ENCODE data around the gene CHI3L2.

CHI3L2 gene

DNA sequence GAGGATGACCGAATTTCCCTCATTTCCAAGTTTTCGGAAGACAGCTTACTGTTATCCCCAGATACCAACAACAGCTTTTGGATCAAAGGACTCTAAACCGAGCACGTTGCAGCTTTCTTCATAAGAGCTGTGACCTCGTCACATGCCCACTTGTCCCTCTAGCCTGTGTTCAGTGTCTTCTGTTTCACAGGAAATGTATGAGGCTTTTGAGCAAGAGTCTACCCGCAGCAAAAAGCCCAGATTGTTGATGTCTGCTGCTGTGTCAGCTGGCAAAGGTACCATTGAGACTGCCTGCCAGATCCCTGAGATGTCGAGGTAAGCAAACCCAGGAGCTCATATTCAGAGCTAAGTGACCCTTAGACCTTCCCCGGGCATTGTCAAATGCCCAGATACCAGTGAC, 24.1 kb downstream of the CHI3L2 start:
- no peak for DNase-seq (ENCODE audit: low read depth)

DNA sequence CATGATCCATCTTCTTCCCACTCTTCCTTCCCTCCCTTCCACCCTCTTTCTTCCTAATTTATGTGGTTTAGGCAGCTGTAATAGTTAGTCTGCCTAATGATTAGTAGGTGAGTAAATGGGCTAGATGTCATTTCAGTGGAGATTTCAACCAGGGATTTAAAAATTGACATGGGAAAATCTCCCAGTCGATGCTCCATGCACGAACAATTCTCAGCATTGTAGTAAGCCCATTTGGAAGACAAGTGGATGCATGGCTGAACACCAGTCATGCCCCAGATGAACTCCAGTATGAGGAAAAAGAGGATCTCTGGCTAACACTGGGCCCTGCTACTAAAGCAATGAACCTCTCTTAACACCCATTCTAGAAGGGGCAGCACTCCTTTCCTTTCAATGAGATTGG, 25.3 kb downstream of the CHI3L2 start:
- no peak for DNase-seq (ENCODE audit: low read depth)

DNA sequence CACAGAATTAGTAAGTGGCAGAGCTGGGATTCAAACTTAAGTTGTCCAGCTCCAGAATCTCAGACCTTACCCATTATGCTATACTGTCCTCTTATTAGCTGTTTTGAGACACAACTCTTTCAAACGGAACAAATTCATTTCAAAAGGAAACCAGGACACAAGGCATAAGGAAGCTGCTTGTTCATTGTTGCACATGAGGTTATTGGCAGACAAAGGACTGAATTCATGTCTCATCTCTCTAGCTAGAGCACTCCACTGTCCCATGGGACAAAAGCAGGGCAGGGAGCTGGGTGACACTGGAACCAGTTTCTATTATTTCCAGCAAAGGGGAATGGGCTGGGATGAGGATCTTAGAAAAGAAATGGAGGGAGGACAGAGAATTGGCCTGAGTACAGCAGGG, 26.4 kb downstream of the CHI3L2 start:
- DNase-seq (ENCODE audit: low read depth): no peak

DNA sequence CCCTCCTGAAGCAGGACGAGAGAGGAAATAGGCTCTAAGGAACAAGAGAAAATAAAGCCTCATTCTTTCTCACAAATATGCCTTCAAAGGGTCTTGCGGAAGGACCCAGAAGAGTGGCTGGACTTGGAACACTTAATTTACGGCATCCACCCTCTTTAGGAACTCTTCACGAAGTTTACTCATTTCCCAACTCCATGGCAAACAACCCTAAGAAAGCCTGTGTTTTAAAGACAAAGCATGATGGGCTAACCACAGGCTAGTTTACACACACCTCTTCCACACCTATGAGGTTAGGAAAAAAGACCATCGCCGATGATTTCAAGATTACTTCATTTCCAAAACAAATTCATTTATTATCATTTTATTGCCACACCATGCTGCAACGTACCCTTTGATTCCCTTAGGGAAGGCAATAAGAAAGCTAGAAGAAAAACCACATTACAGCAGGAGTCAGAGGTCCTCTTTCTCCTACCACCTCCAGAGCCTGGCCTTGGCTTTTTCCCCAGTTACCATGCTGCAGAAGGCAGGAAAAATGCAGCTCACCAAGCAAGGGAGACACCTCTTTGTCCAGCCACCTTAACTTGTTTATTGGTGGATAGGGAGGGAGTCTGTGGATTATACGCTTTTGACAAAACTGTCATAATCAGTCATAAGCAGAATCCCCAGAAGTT, 29.6 kb downstream of the CHI3L2 start:
- DNase-seq (ENCODE audit: low read depth): no peak

DNA sequence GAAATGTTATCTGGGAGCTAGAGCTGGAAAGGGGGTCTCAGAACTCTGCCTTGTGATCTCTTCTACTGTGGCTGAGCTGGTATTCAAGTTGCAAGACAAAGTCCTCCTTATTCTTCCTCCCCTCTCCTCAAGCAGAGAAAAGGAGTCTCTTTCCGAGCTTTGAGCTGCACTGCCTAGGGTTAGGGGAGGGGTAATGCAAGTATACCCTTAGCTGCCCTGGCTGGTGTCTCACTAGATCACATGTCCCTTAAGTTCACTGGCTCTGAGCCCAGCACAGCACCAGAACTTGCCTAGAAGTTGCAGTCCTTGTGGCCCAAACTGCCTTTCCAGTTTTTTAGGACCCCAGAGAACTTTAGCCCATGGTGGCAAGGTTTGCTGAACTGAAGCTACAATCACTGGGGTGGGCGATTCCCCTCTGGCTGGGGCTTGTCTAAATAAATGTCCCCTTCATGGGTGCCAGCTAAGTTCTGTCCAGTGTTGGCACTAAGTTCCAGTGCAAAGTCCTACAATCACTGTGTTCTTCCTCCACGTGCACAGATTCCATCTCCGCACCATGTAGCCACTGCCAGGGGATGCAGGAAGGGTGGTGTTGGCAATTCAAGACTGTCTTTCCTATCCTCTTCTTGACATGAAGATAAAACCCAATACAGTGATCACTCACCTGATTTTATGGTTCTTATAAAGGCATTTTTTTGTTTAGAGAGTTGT, 40.4 kb downstream of the CHI3L2 start:
- no peak for DNase-seq (ENCODE audit: low read depth)

DNA sequence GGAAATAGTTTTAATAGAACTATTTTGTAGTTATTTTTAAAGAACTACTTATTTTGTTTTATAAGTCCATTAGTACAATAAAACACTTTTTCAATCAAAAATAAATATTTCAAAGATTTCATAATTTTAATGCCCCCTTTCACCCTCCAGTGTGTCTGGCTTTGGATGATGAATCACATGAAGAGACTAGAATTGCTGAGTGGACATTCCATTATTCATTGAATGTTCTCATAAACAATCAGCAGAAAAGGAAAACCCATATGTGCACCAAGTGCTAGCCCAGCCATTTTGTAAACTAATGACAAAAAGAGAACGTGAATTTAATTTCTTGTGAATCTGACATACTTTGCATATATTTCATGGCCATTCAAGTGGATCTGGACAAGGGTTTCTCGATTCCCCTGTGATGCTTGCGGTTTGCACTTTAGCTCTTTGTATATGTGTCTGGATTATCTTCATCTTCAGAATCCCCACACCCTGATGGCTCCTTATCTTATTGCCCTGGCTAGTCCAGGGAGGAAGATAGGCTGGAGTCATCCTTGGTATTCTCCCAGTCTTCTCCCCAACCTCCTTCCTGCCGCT, 42.4 kb downstream of the CHI3L2 start:
- no peak for DNase-seq (ENCODE audit: low read depth)

DNA sequence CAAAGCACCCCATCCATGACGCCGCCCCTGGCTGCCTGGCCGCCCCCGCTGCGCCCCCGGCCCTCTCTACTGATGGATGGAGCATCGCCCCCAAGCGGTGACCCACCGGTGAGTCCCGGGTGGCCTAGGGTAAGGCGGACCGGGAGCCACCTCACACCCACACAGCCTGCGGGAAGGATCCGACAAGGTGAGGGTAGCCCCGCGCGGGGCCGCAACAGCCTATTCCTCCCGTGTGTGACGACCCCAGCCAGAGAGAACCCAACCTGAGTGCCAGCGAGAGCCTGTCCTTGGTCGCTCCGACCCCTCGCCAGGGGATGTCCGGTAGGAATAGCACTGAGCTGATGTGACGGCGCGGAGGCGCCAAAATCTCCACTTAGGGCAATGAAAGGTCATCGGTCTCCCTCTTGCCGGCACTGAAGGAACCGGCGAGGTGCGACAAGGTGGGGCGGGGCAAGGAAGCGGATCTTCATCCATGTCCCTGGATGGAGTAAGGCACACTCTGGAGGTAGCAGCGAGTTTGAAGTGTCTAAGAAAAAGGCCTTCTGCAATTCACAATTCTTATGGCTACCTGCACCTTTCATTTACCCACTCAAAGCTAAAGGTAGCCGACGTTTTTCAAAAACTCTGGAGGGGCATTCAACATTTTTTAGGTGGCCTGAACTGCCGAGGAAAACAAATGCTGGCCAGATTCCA, 43.4 kb downstream of the CHI3L2 start:
- no peak for DNase-seq (ENCODE audit: low read depth)

DNA sequence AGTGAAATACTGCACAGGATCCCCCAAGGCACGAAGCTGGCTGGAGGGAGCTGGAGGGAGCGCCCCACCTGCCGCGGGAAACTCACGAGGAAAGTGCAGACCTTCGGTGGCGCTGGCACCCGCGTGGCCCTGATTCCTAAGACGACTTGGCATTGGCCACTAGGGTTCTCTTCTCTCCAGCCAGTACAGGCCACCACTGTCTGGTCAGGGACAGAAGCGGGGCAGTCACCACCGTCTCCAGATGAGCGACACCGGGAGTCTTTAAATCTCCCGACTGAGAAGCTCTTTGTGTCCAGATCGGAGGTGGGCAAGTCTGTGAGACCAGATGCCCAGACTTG, 43.9 kb downstream of the CHI3L2 start:
- DNase-seq (ENCODE audit: low read depth): no peak

DNA sequence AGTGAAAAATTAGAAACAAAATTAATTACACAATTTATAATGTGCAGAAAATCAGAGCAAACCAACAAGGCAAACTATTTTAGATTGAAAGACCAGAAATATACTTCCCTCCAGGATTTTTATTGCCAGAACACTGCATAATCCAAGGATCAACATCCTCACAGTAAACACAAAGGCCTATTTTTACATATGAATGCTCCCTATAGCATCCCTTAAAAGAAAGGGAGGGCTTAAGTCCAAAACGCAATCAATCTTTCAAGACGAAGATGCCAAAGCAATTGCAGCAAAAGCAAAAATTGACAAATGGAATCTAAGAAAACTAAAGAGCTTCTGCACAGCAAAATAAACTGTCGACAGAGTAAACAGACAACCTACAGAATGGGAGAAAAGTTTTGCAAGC, 44.6 kb downstream of the CHI3L2 start:
- DNase-seq (ENCODE audit: low read depth): no peak

DNA sequence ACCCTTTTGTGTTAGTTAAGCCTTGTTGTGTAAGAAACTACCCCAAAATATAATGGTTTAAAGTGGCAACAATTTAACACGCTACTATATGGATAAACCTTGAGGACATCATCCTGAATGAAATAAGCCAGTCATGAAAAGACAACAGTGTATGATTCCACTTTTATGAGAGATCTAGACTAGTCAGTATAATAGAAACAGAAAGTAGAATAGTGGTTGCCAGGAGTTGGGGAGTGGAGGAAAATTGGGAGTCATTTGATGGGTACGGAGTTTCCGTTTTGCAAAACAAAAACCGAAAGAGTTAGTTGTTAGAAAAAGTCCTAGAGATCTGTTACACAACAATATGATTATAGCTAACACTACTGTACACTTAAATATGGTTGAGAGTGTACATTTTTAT, 47.1 kb downstream of the CHI3L2 start:
- no peak for DNase-seq (ENCODE audit: low read depth)

DNA sequence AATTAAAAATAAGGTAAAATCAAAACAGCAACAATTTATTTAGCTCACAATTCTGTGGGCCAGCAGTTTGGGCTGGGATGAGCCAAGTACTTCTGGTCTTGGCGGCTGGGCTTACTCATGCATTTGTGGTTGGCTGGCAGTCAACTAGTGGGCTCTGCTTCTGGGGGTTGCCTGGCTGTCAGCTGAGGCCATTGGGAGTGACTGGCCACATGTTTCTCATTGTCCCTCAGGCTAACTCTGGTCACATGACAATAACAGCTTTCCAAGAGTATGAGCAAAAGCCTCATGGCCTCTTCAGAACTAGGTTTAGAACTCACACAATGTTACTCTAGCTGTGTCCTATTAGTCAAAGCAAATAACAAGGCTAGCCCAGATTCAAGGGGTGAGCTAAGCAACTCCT, 47.6 kb downstream of the CHI3L2 start:
- DNase-seq (ENCODE audit: low read depth): no peak

DNA sequence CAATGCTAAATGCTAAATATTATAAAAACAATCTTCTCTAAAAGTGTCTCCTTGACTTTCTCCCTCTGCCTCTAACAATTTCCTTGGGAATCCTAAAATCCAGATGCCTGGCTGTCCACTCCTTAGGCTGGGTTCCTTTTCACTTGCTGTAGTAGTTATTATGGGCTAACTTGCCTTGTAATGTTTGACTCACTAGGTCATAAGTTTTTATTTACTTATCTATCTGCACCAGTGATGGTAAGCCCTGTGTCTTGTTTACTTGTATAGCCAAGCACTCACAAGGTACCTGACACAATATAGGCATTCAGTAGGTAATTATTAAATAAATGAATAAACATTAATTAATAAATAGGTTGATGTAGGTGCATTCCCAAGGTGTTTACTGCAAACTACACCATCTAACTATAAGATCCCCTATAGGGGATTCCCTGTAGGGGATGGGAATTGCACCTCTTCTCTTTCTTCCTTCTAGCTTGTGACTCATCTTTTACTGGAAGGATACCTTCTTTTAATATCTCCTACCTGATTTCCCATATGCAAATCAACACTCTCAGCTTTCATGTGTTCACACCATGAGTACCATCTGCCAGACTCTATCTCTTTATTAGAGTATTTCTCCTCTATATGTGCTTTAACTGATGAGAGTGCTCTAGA, 48.4 kb downstream of the CHI3L2 start:
- DNase-seq (ENCODE audit: low read depth): no peak

DNA sequence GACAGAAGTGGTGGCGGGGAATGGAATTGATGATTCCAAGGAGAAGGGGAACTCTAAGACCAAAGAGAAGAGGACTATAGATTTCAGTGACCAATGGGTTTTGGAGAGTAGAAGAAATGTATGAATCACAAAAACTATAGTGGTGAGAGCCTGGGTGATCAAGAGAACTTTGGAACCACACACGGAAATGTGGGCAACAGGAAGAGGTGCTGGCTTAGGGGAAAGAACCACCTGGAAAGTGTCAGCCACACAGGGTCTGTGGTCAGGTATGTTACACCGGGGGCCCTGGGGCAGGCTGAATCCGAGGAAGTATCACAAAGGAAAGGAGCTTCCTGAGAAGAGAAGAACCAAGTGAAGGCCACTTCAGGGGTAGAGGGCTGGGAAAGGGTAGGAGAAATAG, 51.6 kb downstream of the CHI3L2 start:
- DNase-seq (ENCODE audit: low read depth): no peak

DNA sequence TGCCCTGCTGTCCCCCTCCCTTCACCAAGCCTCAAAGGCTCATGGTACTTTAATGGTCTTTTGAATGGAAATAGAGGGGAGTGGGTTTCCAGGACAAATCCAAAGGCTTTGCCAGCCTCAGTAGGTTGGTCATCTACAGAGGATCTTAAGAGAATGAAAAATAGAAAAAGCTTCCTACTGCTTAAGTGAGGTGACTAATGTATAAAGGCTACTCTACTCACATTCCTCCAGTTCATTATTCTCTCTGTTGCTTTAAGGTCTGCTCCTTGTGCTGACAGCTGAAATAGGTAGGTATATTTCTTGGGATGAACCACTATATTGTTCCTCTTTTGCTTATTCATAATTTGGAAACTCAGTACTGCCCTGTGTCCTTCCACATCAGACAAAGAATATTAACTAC, 52.8 kb downstream of the CHI3L2 start:
- no peak for DNase-seq (ENCODE audit: low read depth)

DNA sequence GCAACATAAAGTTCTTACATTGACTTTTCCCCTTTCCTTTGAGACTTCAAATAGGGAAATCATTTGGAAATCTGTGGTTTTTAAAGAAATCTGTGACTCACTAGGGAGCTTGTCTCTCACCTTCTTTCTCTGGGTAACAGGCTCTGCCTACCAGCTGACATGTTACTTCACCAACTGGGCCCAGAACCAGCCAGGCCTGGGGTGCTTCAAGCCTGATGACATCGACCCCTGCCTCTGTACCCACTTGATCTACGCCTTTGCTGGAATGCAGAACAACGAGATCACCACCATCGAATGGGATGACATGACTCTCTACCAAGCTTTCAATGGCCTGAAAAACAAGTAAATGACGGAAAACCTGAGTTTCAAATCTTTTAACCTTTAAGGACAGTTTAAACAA, 53.9 kb downstream of the CHI3L2 start:
- DNase-seq (ENCODE audit: low read depth): no peak

DNA sequence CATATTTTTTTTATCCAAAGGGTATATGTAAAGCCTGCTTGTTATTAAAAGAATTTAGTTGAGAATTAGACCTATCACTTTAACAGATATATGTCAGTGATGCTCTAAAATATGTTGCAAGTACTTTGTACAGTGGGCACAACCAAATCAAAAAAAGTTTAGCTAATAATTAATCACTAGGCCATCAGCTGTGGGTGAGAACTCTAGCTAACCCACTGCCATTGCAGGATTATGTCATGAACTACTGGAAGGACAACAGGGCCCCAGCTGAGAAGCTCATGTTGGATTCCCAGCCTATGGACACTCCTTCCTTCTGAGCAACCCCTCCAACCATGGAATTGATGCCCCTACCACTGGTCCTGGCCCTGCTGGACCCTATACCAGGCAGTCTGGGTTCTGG, 56.3 kb downstream of the CHI3L2 start:
- no peak for DNase-seq (ENCODE audit: low read depth)

DNA sequence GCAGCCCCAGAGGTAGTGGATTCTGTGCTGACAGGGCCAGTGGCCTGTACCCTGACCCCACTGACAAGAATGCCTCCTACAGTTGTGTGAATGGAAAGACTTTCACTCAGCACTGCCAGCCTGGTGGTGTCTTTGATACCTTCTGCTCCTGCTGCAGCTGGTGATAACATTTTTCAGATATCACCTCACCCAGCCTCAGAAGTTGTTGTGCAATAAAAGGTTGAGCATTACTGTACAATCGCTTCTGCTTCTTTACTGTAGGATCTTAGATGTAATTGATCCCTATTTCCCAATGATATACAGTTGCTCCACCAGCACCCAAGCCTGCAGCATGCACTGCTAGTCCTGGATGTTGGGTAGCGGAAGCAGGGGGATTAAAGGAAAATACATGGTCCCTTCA, 58.4 kb downstream of the CHI3L2 start:
- no peak for DNase-seq (ENCODE audit: low read depth)

DNA sequence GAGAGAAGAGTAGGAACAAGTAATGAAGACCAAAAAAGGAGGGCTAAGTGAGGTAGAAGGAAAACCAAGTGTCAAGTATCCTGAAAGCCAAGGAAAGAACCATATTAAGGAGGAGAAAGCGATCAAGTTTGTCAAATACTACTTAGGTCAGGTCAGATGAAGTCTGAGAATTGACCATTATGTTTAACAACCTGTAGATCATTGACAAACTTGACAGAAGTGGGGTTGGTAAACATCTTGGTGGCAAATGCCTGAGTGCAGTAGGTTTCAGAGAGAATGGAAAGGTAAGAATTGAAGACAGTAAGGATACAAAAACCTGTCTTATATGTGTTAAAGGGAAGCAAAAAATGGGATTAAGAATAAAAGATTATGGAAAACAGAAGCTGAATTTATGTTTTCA, 59.4 kb downstream of the CHI3L2 start:
- no peak for DNase-seq (ENCODE audit: low read depth)

DNA sequence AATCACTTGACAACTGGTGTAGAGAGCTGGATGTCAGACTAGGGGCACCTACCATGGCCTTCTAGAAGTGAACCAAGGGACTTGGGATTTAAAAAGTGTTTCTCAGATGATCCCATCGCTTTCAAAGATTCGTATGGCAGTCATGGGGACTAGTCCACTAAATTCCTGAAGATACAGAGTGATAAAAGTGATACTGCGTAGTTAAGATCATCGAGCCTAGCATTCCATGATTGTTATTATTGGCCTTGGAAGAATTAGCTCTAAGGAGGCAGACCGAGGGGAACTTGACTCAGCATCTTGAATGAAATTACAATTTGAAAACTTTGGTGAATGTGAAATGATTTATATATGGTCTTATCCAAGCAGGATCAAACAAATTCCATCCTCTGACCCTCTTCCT, 61.9 kb downstream of the CHI3L2 start:
- DNase-seq (ENCODE audit: low read depth): no peak

DNA sequence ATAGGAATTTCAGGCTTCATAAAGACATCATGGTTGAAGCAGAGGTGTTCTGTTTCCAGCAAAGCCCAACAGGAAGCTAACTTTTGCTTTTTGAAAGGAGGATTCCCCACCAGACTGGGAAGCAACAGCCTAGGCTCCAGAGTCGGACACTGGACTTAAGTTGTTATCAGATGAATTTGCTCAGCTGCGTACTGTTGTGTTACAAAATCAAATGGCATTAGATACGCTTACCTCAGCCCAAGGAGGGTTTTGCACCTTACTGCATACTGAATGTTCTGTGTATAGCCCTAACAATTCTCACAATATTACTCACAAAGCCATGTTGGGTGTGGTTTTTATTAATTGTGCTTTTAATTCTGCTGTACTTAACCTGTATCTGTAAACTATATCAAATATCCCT, 62.6 kb downstream of the CHI3L2 start:
- no peak for DNase-seq (ENCODE audit: low read depth)

DNA sequence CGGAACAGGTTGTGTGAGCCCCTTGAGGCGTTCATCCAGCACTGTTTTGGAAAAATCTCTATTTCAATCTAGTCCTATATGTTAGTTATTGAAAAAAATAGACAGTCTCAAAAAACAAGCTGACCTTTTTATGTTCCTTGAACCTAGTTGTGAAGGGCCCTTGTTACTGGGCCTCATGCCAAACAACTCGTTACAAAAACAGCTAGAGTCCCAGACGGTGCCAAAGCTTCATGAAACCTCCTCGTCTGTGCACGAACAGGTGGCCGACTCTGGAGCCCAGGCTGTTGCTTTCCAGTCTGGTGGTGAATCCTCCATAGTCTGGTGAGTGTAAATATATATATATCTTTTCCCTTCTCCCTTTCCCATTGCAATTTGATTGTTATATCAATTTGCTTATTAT, 63.1 kb downstream of the CHI3L2 start, which contains the start of gene CHIA:
Gene CHIA, plus strand, starts transcription at position 222 of the 400 bp plus-strand sequence. CDS start 19,617 bp downstream, outside the sequence.
- DNase-seq (ENCODE audit: low read depth): no peak
